ENCODE data around the gene ABHD6.

GRCh38 chr3:58216496-58217195, 20.9 kb upstream of the ABHD6 start:
- no peak for TF ChIP-seq GATA2 (IDR thresholded peaks at IDR 0.05; ENCODE audit: low read depth, low read length)
- no peak for TF ChIP-seq GATA3 (IDR thresholded peaks at IDR 0.05; ENCODE audit: low read depth, low read length)
